Activated CD4-positive, CD25-positive, alpha-beta regulatory T cell (primary cell): Measurements from ENCODE around the gene PFN3.
A peak's percentile ranks its signal among the peaks of the same experiment; 100 is the strongest.

Source experiments
- DNase-seq, 4 experiments: peaks; one replicate each; lab custom pipeline; 2025; lab: John Stamatoyannopoulos, UW

PFN3 gene

GRCh38 chr5:177373806-177374205 is 26.7 kb downstream of the PFN3 start:
- DNase-seq = no peak

GRCh38 chr5:177372910-177373309 is 27.6 kb downstream of the PFN3 start:
- no peak for DNase-seq

GRCh38 chr5:177372034-177372896 is 28.2 kb downstream of the PFN3 start:
- DNase-seq = no peak

GRCh38 chr5:177371120-177372033 is 29.1 kb downstream of the PFN3 start:
- DNase-seq = no peak

GRCh38 chr5:177370488-177371119 is 29.9 kb downstream of the PFN3 start:
- peak in 3 of 4 experiments; percentile 15 to 47 (median 43) for DNase-seq

GRCh38 chr5:177369645-177370440 is 30.6 kb downstream of the PFN3 start:
- no peak for DNase-seq

GRCh38 chr5:177368869-177369644 is 31.4 kb downstream of the PFN3 start:
- no peak for DNase-seq

- DNase-seq = no peak
Measured at GRCh38 chr5:177367981-177368868, 32.2 kb downstream of the PFN3 start.

GRCh38 chr5:177367323-177367848 is 33.1 kb downstream of the PFN3 start:
- no peak for DNase-seq

GRCh38 chr5:177366528-177367322 is 33.7 kb downstream of the PFN3 start:
- DNase-seq = no peak

GRCh38 chr5:177365845-177366527 is 34.5 kb downstream of the PFN3 start:
- DNase-seq = no peak

GRCh38 chr5:177364159-177364962 is 36.1 kb downstream of the PFN3 start:
- DNase-seq = no peak

GRCh38 chr5:177363565-177363964 is 36.9 kb downstream of the PFN3 start:
- DNase-seq = no peak

- DNase-seq = peak in 3 of 4 experiments; percentile 15 to 37 (median 28)
Measured at GRCh38 chr5:177362610-177363507, 37.6 kb downstream of the PFN3 start.

- DNase-seq = no peak
Measured at GRCh38 chr5:177362292-177362609, 38.2 kb downstream of the PFN3 start.
